MV-4-11 (cell line): ENCODE results near the gene GALE.
A peak's percentile ranks its signal among the peaks of the same experiment; 100 is the strongest.
"Not testable (repeated sequence)": the region's sequence is repeated elsewhere in the genome, so short reads cannot be mapped to it uniquely, and the experiment has no call there.

Source experiments
- DNase-seq: peaks from one replicate; lab custom pipeline; 2025; lab: John Stamatoyannopoulos, UW

GALE gene

DNA sequence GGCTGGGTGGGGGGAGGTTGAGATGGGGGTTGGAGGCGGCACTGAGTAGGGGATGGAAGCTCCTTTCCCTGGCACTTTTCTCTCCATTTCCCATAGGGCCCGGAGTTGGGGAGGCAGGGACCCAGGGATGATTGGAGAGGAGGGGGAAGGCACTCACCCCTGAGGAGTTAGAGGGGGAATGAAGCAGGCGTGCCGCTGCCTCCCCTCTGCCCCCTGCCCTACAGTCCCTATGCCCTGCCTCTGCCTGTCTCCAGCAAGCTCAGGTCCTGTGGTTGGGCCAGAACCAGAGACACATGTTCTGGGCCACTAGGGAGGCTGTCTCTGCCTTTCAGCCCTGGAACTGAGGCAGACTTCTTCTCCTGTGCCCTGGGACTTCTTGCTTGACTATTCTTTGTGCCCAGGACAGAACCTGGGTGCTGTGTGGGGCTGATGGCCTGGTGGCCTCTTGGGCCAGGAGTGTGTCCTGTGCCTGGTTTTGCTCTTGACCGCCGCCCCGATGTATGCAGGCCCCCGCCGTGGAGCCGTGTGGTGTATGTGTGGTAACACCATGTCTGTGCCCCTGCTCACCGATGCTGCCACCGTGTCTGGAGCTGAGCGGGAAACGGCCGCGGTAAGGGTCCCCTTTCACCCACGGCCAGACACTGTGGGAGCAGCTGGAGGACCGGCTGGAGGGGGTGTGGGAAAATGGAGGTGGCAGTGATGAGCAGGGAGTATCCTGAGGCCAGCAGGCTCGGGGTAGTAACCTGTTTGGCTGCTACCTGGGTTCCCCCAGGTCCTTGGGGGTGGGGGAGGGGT lies 8.2 kb downstream of the GALE start:
- DNase-seq = no peak

- no peak for DNase-seq
Measured at GRCh38 chr1:23791516-23792047, 9.0 kb downstream of the GALE start.

- peak; percentile 88 for DNase-seq
Measured at GRCh38 chr1:23790696-23791515, 9.6 kb downstream of the GALE start, which contains the start of gene LYPLA2. Gene LYPLA2, plus strand, starts transcription at chr1:23791145. Its CDS starts 1,538 bp downstream, at chr1:23792683.

DNA sequence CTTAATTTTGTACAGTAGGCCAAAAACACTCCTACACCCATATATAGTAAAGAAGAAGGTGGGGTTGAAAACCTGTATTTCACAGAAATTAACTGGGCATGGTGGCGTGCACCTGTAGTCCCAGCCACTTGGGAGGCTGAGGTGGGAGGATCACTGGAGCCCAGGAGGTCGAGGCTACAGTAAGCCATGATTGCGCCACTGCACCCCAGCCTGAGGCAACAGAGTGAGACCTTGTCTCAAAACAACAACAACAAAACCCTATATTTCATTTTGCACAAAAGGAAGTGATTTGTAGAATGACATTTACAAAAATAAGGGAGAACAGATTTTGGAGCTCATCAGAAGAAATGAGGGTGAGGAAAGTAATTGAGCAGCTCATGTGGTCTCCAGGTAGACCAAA lies 11.9 kb downstream of the GALE start:
- no peak for DNase-seq

DNA sequence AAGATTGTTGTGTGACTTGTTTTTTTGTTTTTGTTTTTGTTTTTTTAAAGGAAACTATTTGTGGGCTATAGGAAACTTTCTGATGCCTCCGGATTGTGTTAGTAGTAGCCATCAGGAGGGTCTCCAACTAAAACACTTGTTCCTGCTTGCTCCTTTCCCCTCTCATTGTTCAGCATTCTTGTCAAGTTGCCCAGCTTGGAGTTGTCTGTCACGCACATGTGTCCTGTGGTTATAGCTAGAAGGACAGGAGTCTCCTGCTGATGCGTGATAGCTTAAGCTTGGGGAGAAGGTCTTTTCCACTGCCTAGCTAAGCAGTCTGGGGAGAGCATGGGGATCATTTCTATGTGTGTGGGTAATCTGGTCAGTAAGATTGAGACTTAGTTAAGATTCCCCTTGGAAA lies 12.9 kb downstream of the GALE start:
- DNase-seq = no peak

GRCh38 chr1:23784846-23785245 lies 15.7 kb downstream of the GALE start:
- no peak for DNase-seq

DNA sequence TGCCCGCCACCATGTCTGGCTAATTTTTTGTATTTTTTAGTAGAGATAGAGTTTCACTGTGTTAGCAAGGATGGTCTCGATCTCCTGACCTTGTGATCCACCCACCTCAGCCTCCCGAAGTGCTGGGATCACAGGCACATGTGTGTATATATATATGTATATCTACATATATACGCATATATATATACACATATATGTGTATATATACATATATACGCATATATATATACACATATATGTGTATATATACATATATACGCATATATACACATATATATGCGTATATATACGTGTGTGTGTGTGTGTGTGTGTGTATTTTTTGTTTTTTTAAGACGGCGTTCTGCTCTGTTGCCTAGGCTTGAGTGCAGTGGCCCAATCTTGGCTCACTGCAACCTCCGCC lies 17.4 kb downstream of the GALE start:
- DNase-seq = not testable (repeated sequence)

GRCh38 chr1:23779826-23780371 lies 20.7 kb downstream of the GALE start:
- no peak for DNase-seq

DNA sequence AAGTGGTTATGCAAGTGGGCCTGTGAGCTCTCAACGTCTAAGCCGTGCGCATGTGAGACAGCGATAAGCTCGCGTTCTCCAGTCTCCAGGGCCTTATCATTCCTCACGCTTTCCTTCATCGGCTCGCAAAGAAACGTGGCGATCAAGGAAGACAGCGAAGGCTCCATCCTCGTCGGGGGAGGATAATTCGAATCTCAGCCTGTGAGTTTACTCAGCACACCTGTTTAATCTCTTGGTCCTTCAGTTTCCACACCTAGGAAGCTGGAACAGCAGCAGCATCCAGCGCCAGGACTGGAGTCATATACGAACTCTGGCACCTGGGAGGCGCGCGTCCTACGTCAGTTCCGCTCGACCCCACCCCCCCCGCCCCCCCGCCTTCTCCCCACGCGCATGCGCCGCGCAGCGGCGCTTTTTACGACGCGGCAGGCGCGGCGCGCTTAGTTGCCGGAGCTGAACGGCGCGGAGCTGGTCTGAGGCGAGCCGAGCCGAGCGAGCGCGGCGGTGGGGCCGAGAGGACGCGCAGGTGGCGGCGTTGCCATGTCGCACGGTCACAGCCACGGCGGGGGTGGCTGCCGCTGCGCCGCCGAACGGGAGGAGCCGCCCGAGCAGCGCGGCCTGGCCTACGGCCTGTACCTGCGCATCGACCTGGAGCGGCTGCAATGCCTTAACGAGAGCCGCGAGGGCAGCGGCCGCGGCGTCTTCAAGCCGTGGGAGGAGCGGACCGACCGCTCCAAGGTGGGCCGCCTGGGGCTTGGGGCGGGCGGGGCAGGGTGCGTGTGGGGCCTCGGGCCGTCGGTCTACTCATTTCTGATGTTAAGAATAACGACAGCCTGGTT lies 22.4 kb downstream of the GALE start, which contains the start of gene PITHD1:
Gene PITHD1 (plus strand): TSS at position 440 of the 836 bp plus-strand sequence. CDS start 98 bp downstream, at position 538.
- DNase-seq = peak; percentile 78

DNA sequence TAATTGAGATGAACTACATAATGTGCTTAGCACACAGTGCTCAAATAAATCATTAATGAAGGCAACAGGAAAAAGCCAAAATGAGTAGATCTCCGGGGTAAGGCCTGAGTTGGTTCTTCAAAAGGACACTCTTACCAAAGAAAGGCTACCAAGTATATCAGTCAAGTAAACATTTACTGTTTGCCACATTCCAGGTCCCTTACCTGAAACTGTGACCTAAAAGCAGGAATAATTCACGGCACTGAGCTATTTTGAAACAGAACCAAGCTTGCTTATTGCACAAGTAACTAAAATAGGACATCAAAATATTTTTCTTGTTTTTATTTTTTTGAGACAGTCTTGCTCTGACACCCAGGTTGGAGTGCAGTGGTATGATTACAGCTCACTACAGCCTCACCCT lies 24.3 kb downstream of the GALE start:
- DNase-seq = no peak

DNA sequence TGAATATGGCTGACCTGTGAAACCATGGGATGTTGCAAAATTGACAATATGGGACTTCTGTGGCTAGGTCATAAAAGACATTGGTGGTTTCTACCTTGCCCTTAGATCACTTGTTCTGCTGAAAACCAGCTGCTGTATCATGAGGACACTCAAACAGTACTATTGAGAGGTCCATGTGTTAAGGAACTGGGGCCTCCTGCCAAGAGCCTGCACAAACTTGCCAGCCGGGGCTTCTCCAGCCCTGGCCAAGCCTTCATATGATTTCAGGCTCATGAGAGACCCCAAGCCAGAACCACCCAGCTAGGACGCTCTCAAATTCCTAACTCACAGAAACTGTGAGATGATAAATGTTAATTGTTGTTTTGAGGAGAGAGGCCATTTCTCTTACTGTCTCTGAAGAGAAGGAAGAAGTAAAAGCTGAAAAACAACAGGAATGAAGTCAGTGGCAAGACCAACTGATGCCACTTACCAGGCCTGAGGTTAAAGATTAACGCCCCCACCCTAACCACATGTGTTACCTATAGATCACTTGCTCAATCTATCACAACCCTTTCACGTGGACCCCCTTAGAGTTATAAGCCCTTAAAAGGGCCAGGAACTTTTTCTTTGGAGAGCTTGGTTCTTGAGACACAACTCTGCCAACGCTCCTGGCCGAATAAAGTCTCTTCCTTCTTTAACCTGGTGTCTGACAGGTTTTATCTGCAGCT lies 26.2 kb downstream of the GALE start:
- no peak for DNase-seq

GRCh38 chr1:23772854-23773242 lies 27.7 kb downstream of the GALE start:
- DNase-seq = no peak

DNA sequence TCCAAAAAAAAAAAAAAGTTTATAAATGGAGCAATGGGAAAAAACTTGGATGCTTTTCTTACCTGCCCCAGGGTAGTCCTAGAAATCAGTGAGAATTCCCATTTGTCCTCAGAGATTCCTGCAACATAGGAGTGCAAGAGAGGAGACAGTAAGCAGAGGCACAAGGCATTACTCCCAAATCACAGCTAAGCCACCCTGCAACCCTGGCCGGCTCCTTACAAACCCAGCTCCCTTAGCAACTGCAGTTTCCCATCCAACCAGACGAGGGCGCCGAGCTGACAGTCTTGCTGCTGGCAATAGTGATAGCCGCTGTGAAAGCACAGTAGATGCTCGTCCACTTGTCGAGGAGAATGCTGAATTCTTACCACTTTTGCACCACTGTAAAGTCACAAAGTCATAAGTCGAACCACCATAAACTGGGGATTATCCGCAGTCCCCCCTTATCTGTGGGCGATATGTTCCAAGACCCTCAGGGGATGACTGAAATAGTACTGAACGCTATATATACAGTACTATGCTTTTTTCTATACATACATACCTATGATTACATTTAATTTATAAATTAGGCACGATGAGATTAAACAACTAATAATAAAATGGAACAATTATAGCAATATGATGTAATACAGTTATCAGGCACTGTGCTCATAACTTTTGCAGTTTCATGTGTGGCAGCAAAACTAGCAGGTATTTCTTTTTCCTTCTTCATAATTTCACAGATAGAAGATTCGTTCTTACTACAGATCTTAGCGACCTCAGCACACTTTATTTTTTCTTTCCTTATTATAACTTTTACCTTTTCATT lies 28.3 kb downstream of the GALE start:
- DNase-seq = peak; percentile 73

DNA sequence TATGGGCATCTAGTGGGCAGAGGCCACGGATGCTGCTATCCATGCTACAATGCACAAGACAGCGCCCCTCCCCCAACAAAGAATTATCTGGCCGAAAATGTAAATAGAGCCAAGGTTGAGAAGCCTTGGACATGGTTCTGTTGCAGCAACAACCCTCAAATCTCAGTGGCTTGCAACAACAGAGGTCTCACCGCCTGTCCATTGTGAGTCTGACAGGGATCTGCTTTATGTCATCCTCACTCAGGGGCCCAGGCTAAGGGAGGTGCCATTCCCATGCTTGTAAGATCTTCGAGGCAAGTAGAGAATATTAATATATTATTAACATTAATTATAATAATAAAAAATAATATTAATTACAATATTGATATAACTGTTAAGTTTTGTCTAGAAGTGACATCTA lies 31.8 kb downstream of the GALE start:
- no peak for DNase-seq

DNA sequence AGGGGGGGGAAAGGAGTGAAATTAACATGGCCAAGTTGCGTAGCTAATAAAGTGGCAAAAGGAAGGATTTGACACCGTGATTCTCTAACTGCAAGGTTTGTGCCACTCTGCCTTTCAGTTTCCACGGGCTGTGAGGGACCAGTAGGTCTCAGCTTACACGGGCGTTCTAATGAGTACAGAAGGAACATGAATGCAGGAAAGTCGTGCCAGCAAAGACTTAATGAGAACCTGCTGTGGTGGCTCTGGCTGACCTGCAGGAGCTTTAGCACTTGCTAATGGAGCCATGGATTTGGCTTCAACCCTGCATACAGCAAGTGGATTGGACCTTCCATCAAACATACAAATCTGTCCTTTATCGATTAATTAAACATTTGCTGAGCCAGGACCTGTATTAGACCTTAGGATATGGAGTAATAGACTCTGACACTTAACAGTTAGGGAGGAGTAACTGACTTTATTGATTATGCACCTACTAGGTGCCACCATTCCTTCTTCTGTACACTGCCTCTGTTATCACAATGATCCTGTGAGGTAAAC lies 37.4 kb downstream of the GALE start:
- DNase-seq = no peak

DNA sequence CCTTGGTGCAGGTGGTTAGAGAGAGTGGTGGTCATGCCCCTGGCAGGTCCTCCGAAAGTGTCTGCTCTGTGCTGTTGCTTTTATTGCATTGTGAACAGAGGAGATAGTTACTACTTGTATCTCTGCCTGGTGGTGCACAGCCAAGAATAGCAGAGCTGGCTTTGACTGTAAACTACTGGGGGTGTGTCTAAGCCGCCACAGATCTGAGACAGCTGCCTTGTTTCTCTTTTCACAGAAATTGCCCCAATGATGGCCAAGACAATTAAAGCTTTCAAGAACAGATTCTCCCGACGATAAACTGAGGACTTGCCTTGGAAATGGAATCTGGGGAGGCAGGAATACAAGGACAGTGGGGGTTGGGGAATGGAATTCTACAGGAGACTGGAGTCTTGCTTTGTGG lies 41.3 kb downstream of the GALE start:
- DNase-seq = no peak

DNA sequence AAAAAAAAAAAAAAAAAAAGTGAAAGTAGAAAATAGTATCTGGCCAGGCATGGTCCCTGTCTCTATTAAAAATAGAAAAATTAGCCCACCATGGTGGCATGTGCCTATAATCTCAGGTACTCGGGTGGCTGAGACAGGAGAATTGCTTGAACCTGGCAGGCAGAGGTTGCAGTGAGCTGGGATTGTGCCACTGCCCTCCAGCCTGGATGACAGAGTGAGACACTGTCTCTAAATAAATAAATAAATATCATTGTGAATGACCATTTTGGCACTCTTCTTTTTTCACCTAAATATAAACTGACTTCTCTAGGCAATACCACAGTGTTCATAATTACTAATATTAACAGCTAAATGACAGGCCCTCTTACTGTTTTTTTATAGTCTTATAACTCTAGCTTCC lies 42.7 kb downstream of the GALE start:
- DNase-seq = no peak

DNA sequence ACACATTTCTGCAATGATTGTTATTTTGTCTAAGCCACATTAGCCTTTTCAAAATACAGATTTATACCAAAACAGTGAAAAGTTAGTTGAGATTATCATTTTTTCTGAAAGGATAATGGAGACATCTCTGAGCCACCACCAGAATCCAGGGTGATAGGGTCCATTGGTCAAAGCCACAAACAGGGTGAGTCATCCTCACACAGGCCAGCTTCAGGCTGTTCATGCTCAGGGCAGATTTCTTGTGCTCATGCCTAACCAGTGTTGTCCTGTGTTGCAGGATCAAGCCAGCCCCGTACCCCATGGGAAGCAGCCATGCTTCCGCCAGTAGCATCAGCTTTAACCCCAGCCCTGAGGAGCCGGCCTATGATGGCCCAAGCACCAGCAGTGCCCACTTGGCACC lies 43.9 kb downstream of the GALE start:
- peak; percentile 10 for DNase-seq

DNA sequence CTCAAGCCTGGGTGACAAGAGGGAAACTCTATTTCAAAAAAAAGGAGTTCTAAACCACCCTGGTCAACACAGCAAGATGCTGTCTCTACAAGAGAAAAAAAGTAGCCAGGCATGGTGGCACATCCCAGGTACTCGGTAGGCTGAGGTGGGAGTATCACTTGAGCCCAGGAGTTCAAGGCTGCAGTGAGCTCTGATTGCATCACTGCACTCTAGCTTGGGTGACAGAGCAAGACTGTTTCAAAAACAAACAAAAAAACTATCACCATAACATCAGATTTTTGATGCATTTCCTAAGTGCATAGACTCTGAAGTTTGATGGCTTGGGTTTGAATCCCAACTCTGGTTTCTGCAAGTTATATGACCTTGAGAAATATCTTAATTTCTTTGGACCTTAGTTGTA lies 47.6 kb downstream of the GALE start:
- no peak for DNase-seq

- DNase-seq = no peak
Measured at GRCh38 chr1:23751815-23752200, 48.7 kb downstream of the GALE start.
